Endothelial cell of umbilical vein (primary cell): ENCODE measurements around the gene CYBA. TPM values are rescaled to one million over a fixed set of nuclear protein-coding genes. Genes with fewer than 3 reads are reported as not detected.

ENCODE experiments used
- BruUV-seq: library from RNA; stranded (reverse); fragments of 400-500 nt; replicated peaks from 2 replicates; lab custom pipeline; 2021; lab: Mats Ljungman, UMichigan
- CTCF ChIA-PET: fragments of 300-600, 350-600 bp; sonication (Branson Sonifier 250); formaldehyde crosslinking; loops from one replicate; lab custom pipeline; 2021; ENCODE audit warnings: antibody characterized with exemption, inconsistent platforms; lab: Charles Lee
- POLR2A ChIA-PET: fragments of 300-600, 350-600 bp; sonication (Branson Sonifier 250); formaldehyde crosslinking; loops from one replicate; lab custom pipeline; 2021; ENCODE audit warnings: antibody characterized with exemption, inconsistent platforms; lab: Charles Lee
- DNase-seq: peaks from one replicate; pipeline ENCODE4 v3.0.0-alpha.2; 2011; ENCODE audit warnings: low read depth, low spot score
- FAIRE-seq: peaks from 2 replicates; lab custom pipeline; 2011; peaks lifted over from hg19 to GRCh38; lab: Jason Lieb, UNC
- H2AFZ ChIP-seq: 2 replicates; pipeline ENCODE4 v1.6.0; 2012; ENCODE audit warnings: low read depth, low read length, control low read depth, inconsistent platforms
- H3K27ac ChIP-seq: 2 replicates; pipeline ENCODE4 v1.5.1; 2011; ENCODE audit warnings: low read depth, mild to moderate bottlenecking, control low read depth, low read length, moderate library complexity; ENCODE audit not compliant: insufficient read depth
- H3K27me3 ChIP-seq, 2 experiments: 2 replicates each; pipeline versions ENCODE4 v1.6.0 to v1.6.1; 2011; ENCODE audit warnings: low read length in 2 of 2, mixed read lengths in 1 of 2; ENCODE audit not compliant: control insufficient read depth in 2 of 2, insufficient read depth in 2 of 2
- H3K36me3 ChIP-seq, 2 experiments: 2 replicates in 1 of 2; 3 replicates in 1 of 2; pipeline ENCODE4 v1.5.1; 2011; ENCODE audit warnings: low read length in 2 of 2, mild to moderate bottlenecking in 1 of 2, moderate library complexity in 1 of 2; ENCODE audit not compliant: control insufficient read depth in 2 of 2, insufficient read depth in 2 of 2; ENCODE audit errors: extremely low read depth in 1 of 2
- H3K4me1 ChIP-seq: 3 replicates; pipeline ENCODE4 v1.5.1; 2011; ENCODE audit warnings: mild to moderate bottlenecking, low read length; ENCODE audit not compliant: control insufficient read depth, insufficient read depth; ENCODE audit errors: extremely low read depth
- H3K4me2 ChIP-seq: 2 replicates; pipeline ENCODE4 v1.6.1; 2011; ENCODE audit warnings: low read length, control low read depth, mixed read lengths; ENCODE audit not compliant: insufficient read depth
- H3K4me3 ChIP-seq, 3 experiments: fragments of 200-600 bp in 1 of 3; sonication (generic), shearing (Covaris generic) in 1 of 3; replicated peaks in 1 of 3; 2 replicates each; pipeline ENCODE4 v1.5.1; 2011 to 2016; ENCODE audit warnings: control low read depth in 3 of 3, low read length in 3 of 3, mild to moderate bottlenecking in 2 of 3, inconsistent platforms in 1 of 3, low read depth in 1 of 3, moderate library complexity in 1 of 3; ENCODE audit not compliant: insufficient read depth in 1 of 3
- H3K79me2 ChIP-seq: 2 replicates; pipeline ENCODE4 v1.6.0; 2012; ENCODE audit warnings: low read length, inconsistent platforms; ENCODE audit not compliant: control insufficient read depth, insufficient read depth
- H3K9ac ChIP-seq: replicated peaks from 2 replicates; pipeline ENCODE3; 2011; ENCODE audit warnings: low read length, control low read depth; ENCODE audit not compliant: insufficient read depth; ENCODE audit errors: extremely low read depth
- H3K9me1 ChIP-seq: replicated peaks from 3 replicates; pipeline ENCODE4 v1.6.0; 2011; ENCODE audit warnings: mild to moderate bottlenecking, low read length; ENCODE audit not compliant: control insufficient read depth, insufficient read depth; ENCODE audit errors: extremely low read depth
- H3K9me3 ChIP-seq: replicated peaks from 2 replicates; pipeline ENCODE4 v1.5.1; 2012; ENCODE audit warnings: low read length, inconsistent platforms; ENCODE audit not compliant: control insufficient read depth, insufficient read depth
- H4K20me1 ChIP-seq: replicated peaks from 2 replicates; pipeline ENCODE3; 2011; ENCODE audit warnings: mild to moderate bottlenecking, low read length; ENCODE audit not compliant: control insufficient read depth, insufficient read depth; ENCODE audit errors: extremely low read depth
- EZH2 ChIP-seq: IDR thresholded peaks from 2 replicates; pipeline ENCODE4 v1.6.1; 2012; ENCODE audit warnings: borderline replicate concordance, low read depth, mild to moderate bottlenecking, moderate library complexity, low read length, inconsistent platforms; ENCODE audit not compliant: severe bottlenecking
- GATA2 ChIP-seq: IDR thresholded peaks from 2 replicates; pipeline ENCODE4 v1.7.0; 2011; ENCODE audit warnings: low read depth, mild to moderate bottlenecking, moderate library complexity, mixed read lengths, low read length; ENCODE audit not compliant: insufficient read length, insufficient read depth
- JUN ChIP-seq: IDR thresholded peaks from 2 replicates; pipeline ENCODE4 v1.6.1; 2011; ENCODE audit warnings: borderline replicate concordance, low read depth; ENCODE audit not compliant: insufficient read length, insufficient read depth
- MAX ChIP-seq: IDR thresholded peaks from 2 replicates; pipeline ENCODE4 v1.6.1; 2011; ENCODE audit not compliant: insufficient read depth, insufficient read length
- MYC ChIP-seq: IDR thresholded peaks from one replicate; pipeline ENCODE4 v1.6.1; 2011; ENCODE audit warnings: mild to moderate bottlenecking, low read depth, low read length
- POLR2A ChIP-seq: IDR thresholded peaks from 2 replicates; pipeline ENCODE4 v1.6.1; 2012; ENCODE audit warnings: low read depth, mild to moderate bottlenecking, control low read depth, low read length
- POLR2AphosphoS5 ChIP-seq: IDR thresholded peaks from 2 replicates; pipeline ENCODE4 v1.6.1; 2012; ENCODE audit warnings: low read depth, mild to moderate bottlenecking, control low read depth, low read length, moderate library complexity; ENCODE audit not compliant: insufficient read depth
- dilution Hi-C: fragments of 300-500 bp; cut with MboI; formaldehyde crosslinking; loops from one replicate; pipeline ENCODE4 v1.15.0; 2019; ENCODE audit warnings: low sequenced_read_pairs; ENCODE audit not compliant: extremely low pct_ligation_motif_present
- intact Hi-C: fragments of 100-400 bp; cut with micrococcal nuclease; formaldehyde crosslinking; loops from one replicate; pipeline ENCODE4 v1.10.0; 2022
- polyA plus RNA-seq, 4 experiments: library from polyadenylated mRNA; depleted of rRNA in 3 of 4; stranded (reverse) in 3 of 4; unstranded in 1 of 4; fragments of >200 nt; gene quantifications; 2 replicates each; pipeline versions ENCODE4 v1.2.1 to v1.2.3, GENCODE V29; 2011 to 2012; ENCODE audit warnings: missing spikeins in 1 of 4
- total RNA-seq: library from RNA; stranded (reverse); gene quantifications from 2 replicates; pipeline ENCODE4 v1.2.3, GENCODE V29; 2021

CYBA gene
- total and polyA plus RNA-seq, 2 donors (not counting 3 experiments of a cell fraction or from before 2014, with no cell fraction given) = 37.0 to 77.3 TPM

GRCh38 chr16:88654363-88655052 lies 3.7 kb upstream of the CYBA start:
- TF ChIP-seq MAX = no peak
- no peak for TF ChIP-seq POLR2A
- TF ChIP-seq MYC = no peak
- TF ChIP-seq POLR2AphosphoS5 = no peak
- TF ChIP-seq GATA2 = no peak
- TF ChIP-seq EZH2 = no peak
- no peak for TF ChIP-seq JUN
- POLR2A ChIA-PET = no interaction called here
- intact Hi-C loops (no loop called here), dilution Hi-C loops (no loop called here)
- FAIRE-seq (no peak), DNase-seq (no peak)
- no peaks in the 10 kb centered on the region for H3K9me3 ChIP-seq
- no peaks in the 10 kb centered on the region for H4K20me1 ChIP-seq
- peaks cover 10% of the 10 kb centered on the region for H3K79me2 ChIP-seq
- peaks cover 7 to 17% of the 10 kb centered on the region in 2 experiments for H3K36me3 ChIP-seq
- no peak overlapping the region for H3K4me3 ChIP-seq
- peaks cover 13% of the 10 kb centered on the region for H3K4me1 ChIP-seq
- H3K9ac ChIP-seq = no peak overlapping the region
- no peaks in the 10 kb centered on the region for H3K9me1 ChIP-seq
- H3K27ac ChIP-seq = no peak overlapping the region
- no peak overlapping the region for H2AFZ ChIP-seq
- CTCF ChIA-PET = no interaction called here
- no TSS peak for BruUV-seq
- H3K4me2 ChIP-seq = no peak overlapping the region
- no peaks in the 10 kb centered on the region for H3K27me3 ChIP-seq
